Stomach smooth muscle (tissue), 2 donors: Measurements from ENCODE around the gene EAF1.
"Not testable (repeated sequence)": the region's sequence is repeated elsewhere in the genome, so short reads cannot be mapped to it uniquely, and the experiment has no call there.

Experiments
- H3K27ac ChIP-seq: one replicate; pipeline ENCODE4 v1.7.0; 2013; ENCODE audit warnings: mild to moderate bottlenecking, low read length, inconsistent platforms
- H3K27me3 ChIP-seq, 2 donors: one replicate each; pipeline ENCODE4 v1.7.0; 2013; ENCODE audit warnings: low read length in 2 of 2; ENCODE audit not compliant: insufficient read depth in 2 of 2, control insufficient read depth in 1 of 2
- H3K36me3 ChIP-seq, 2 donors: one replicate each; pipeline ENCODE4 v1.7.0; 2013; ENCODE audit warnings: low read length in 2 of 2; ENCODE audit not compliant: control insufficient read depth in 2 of 2, insufficient read depth in 2 of 2
- H3K4me1 ChIP-seq: one replicate; pipeline ENCODE4 v1.7.0; 2013; ENCODE audit warnings: low read length; ENCODE audit not compliant: control insufficient read depth, insufficient read depth
- H3K4me3 ChIP-seq, 2 donors: one replicate each; pipeline ENCODE4 v1.7.0; 2013; ENCODE audit warnings: low read length in 2 of 2
- H3K9ac ChIP-seq, 2 donors: one replicate each; pipeline ENCODE4 v1.7.0; 2013; ENCODE audit warnings: low read length in 2 of 2, mild to moderate bottlenecking in 1 of 2
- H3K9me3 ChIP-seq, 2 donors: one replicate each; pipeline ENCODE4 v1.7.0; 2013; ENCODE audit warnings: low read length in 2 of 2; ENCODE audit not compliant: control insufficient read depth in 2 of 2
- donor health status: healthy.
- donor health status: Pancreatic carcinoma.

The EAF1 gene

GRCh38 chr3:15427182-15427880, at the start of gene EAF1, which contains the start of gene METTL6:
Gene EAF1 (plus strand): TSS chr3:15427598. CDS start chr3:15427780, 182 bp downstream.
Gene METTL6 (minus strand): TSS chr3:15427544. CDS start chr3:15426511, 1,033 bp downstream.
- H3K9me3 ChIP-seq = no peaks in the 10 kb centered on the region
- peak within 1 kb of the TSS; percentile 66 for H3K27ac ChIP-seq
- peaks cover 14% of the 10 kb centered on the region for H3K4me1 ChIP-seq
- H3K36me3 ChIP-seq = peaks cover 6 to 9% of the 10 kb centered on the region in 2 donors
- H3K27me3 ChIP-seq = no peaks in the 10 kb centered on the region
- peak within 1 kb of the TSS; percentile 91 to 97 for H3K4me3 ChIP-seq
- H3K9ac ChIP-seq = peak within 1 kb of the TSS; percentile 85 to 91

GRCh38 chr3:15377961-15378791, 49.2 kb upstream of the EAF1 start:
- no peaks in the 10 kb centered on the region for H3K9me3 ChIP-seq
- no peaks in the 10 kb centered on the region for H3K27me3 ChIP-seq
- peak overlapping the region; percentile 38 to 59 for H3K4me3 ChIP-seq
- no peak overlapping the region for H3K9ac ChIP-seq
- H3K27ac ChIP-seq = peak overlapping the region; percentile 41
- no peaks in the 10 kb centered on the region for H3K36me3 ChIP-seq
- H3K4me1 ChIP-seq = peaks cover 3% of the 10 kb centered on the region

GRCh38 chr3:15380980-15381890, 46.2 kb upstream of the EAF1 start:
- no peak overlapping the region for H3K27ac ChIP-seq
- H3K4me1 ChIP-seq = peaks cover 3% of the 10 kb centered on the region
- peaks cover under 1 to 5% of the 10 kb centered on the region in 2 donors for H3K9me3 ChIP-seq
- H3K9ac ChIP-seq = no peak overlapping the region
- H3K36me3 ChIP-seq = no peaks in the 10 kb centered on the region
- no peak overlapping the region for H3K4me3 ChIP-seq
- H3K27me3 ChIP-seq = no peaks in the 10 kb centered on the region

GRCh38 chr3:15382405-15382923, 44.9 kb upstream of the EAF1 start:
- H3K4me3 ChIP-seq = no peak overlapping the region
- H3K36me3 ChIP-seq = no peaks in the 10 kb centered on the region
- no peak overlapping the region for H3K9ac ChIP-seq
- no peak overlapping the region for H3K27ac ChIP-seq
- H3K9me3 ChIP-seq = peaks cover 3 to 5% of the 10 kb centered on the region in 2 donors
- H3K4me1 ChIP-seq = peaks cover 3% of the 10 kb centered on the region
- no peaks in the 10 kb centered on the region for H3K27me3 ChIP-seq

GRCh38 chr3:15384510-15385237, 42.7 kb upstream of the EAF1 start:
- H3K9ac ChIP-seq = no peak overlapping the region
- H3K27me3 ChIP-seq = no peaks in the 10 kb centered on the region
- H3K9me3 ChIP-seq = peaks cover 3 to 5% of the 10 kb centered on the region in 2 donors
- no peaks in the 10 kb centered on the region for H3K36me3 ChIP-seq
- H3K27ac ChIP-seq = no peak overlapping the region
- H3K4me1 ChIP-seq = no peaks in the 10 kb centered on the region
- H3K4me3 ChIP-seq = no peak overlapping the region

GRCh38 chr3:15385238-15385695, 42.1 kb upstream of the EAF1 start:
- not testable (repeated sequence) for H3K4me3 ChIP-seq, H3K27ac ChIP-seq, H3K9ac ChIP-seq, H3K36me3 ChIP-seq, H3K9me3 ChIP-seq, H3K27me3 ChIP-seq, H3K4me1 ChIP-seq

- Histone ChIP-seq H3K27me3 (no peaks in the 10 kb centered on the region), H3K36me3 (no peaks in the 10 kb centered on the region), H3K9ac (no peak overlapping the region), H3K9me3 (peaks cover 3 to 5% of the 10 kb centered on the region in 2 donors), H3K27ac (no peak overlapping the region), H3K4me3 (no peak overlapping the region), H3K4me1 (no peaks in the 10 kb centered on the region)
Measured at GRCh38 chr3:15385901-15386653, 41.3 kb upstream of the EAF1 start.

- not testable (repeated sequence) for H3K36me3 ChIP-seq, H3K27ac ChIP-seq, H3K27me3 ChIP-seq, H3K9me3 ChIP-seq, H3K4me1 ChIP-seq, H3K4me3 ChIP-seq, H3K9ac ChIP-seq
Measured at GRCh38 chr3:15386654-15386955, 40.8 kb upstream of the EAF1 start.

GRCh38 chr3:15387171-15387581, 40.2 kb upstream of the EAF1 start:
- H3K9me3 ChIP-seq = peaks cover 3 to 5% of the 10 kb centered on the region in 2 donors

More at GRCh38 chr3:15387171-15387581, 40.2 kb upstream of the EAF1 start:
- H3K27ac ChIP-seq = no peak overlapping the region
- H3K27me3 ChIP-seq = no peaks in the 10 kb centered on the region
- no peak overlapping the region for H3K9ac ChIP-seq
- no peaks in the 10 kb centered on the region for H3K4me1 ChIP-seq
- H3K36me3 ChIP-seq = no peaks in the 10 kb centered on the region
- no peak overlapping the region for H3K4me3 ChIP-seq
